Mesendoderm (in vitro differentiated cells): ENCODE measurements around the gene FRG1. TPM values are rescaled to one million over a fixed set of nuclear protein-coding genes. Genes with fewer than 3 reads are reported as not detected.
"Not testable (repeated sequence)": the region's sequence is repeated elsewhere in the genome, so short reads cannot be mapped to it uniquely, and the experiment has no call there.

Experiments
- DNase-seq: peaks from one replicate; pipeline ENCODE4 v3.0.0; 2013
- H2AK5ac ChIP-seq: 2 replicates; pipeline ENCODE4 v1.6.1; 2013; ENCODE audit warnings: low read length, inconsistent platforms
- H2BK120ac ChIP-seq: 2 replicates; pipeline ENCODE4 v1.6.1; 2013; ENCODE audit warnings: low read depth, mild to moderate bottlenecking, low read length, moderate library complexity, mixed read lengths
- H2BK15ac ChIP-seq: replicated peaks from 2 replicates; pipeline ENCODE4 v1.6.1; 2013; ENCODE audit warnings: low read depth, mild to moderate bottlenecking, moderate library complexity
- H2BK5ac ChIP-seq: 2 replicates; pipeline ENCODE4 v1.6.1; 2013; ENCODE audit warnings: low read length, inconsistent platforms
- H3K18ac ChIP-seq: 2 replicates; pipeline ENCODE4 v1.6.1; 2013; ENCODE audit warnings: mild to moderate bottlenecking, low read length, mixed read lengths
- H3K23ac ChIP-seq: one replicate; pipeline ENCODE4 v1.6.1; 2013; ENCODE audit warnings: low read length
- H3K27ac ChIP-seq: 2 replicates; pipeline ENCODE4 v1.5.1; 2013; ENCODE audit warnings: low read depth, mild to moderate bottlenecking, inconsistent platforms, low read length, moderate library complexity
- H3K27me3 ChIP-seq: 2 replicates; pipeline ENCODE4 v1.6.1; 2013; ENCODE audit warnings: low read length, control low read depth, mild to moderate bottlenecking, inconsistent platforms; ENCODE audit not compliant: insufficient read depth, poor library complexity
- H3K36me3 ChIP-seq: 2 replicates; pipeline ENCODE4 v1.6.1; 2013; ENCODE audit warnings: low read length, inconsistent platforms; ENCODE audit not compliant: control insufficient read depth, insufficient read depth
- H3K4ac ChIP-seq: one replicate; pipeline ENCODE4 v1.6.1; 2013; ENCODE audit warnings: low read depth, mild to moderate bottlenecking, low read length, moderate library complexity
- H3K4me1 ChIP-seq: 2 replicates; pipeline ENCODE4 v1.6.1; 2013; ENCODE audit warnings: low read depth, low read length, inconsistent platforms; ENCODE audit not compliant: control insufficient read depth
- H3K4me2 ChIP-seq: 2 replicates; pipeline ENCODE4 v1.6.1; 2013; ENCODE audit warnings: low read length
- H3K4me3 ChIP-seq: 2 replicates; pipeline ENCODE4 v1.5.1; 2013; ENCODE audit warnings: mild to moderate bottlenecking, low read length
- H3K56ac ChIP-seq: one replicate; pipeline ENCODE4 v1.6.1; 2013; ENCODE audit warnings: low read length
- H3K79me1 ChIP-seq: 2 replicates; pipeline ENCODE4 v1.6.1; 2013; ENCODE audit warnings: low read length, inconsistent platforms
- H3K79me2 ChIP-seq: 2 replicates; pipeline ENCODE4 v1.6.1; 2013; ENCODE audit warnings: mild to moderate bottlenecking, low read length; ENCODE audit not compliant: control insufficient read depth, insufficient read depth
- H3K9ac ChIP-seq: 2 replicates; pipeline ENCODE4 v1.6.1; 2013; ENCODE audit warnings: low read length, inconsistent platforms
- H4K5ac ChIP-seq: one replicate; pipeline ENCODE4 v1.6.1; 2013; ENCODE audit warnings: low read length
- H4K8ac ChIP-seq: one replicate; pipeline ENCODE4 v1.6.1; 2013; ENCODE audit warnings: low read depth, mild to moderate bottlenecking, control low read depth, low read length, moderate library complexity
- WGBS: extraction: QIAGEN DNeasy Blood & Tissue Kit; methylation state at CpG from one replicate; pipeline ENCODE4 v1.1.7; 2013; ENCODE audit warnings: low lambda C conversion rate, missing lambda C conversion rate; ENCODE audit not compliant: insufficient coverage; ENCODE audit errors: extremely low coverage; 5-methylcytosine and 5-hydroxymethylcytosine counted together
- small RNA-seq: library from polyadenylated mRNA; stranded (forward); fragments of <200 nt; extraction: miRNeasy Mini kit (QIAGEN cat#:217004); gene quantifications from one replicate; pipeline ENCODE3, GENCODE V24; 2013; ENCODE audit not compliant: insufficient read depth

FRG1 gene

DNA sequence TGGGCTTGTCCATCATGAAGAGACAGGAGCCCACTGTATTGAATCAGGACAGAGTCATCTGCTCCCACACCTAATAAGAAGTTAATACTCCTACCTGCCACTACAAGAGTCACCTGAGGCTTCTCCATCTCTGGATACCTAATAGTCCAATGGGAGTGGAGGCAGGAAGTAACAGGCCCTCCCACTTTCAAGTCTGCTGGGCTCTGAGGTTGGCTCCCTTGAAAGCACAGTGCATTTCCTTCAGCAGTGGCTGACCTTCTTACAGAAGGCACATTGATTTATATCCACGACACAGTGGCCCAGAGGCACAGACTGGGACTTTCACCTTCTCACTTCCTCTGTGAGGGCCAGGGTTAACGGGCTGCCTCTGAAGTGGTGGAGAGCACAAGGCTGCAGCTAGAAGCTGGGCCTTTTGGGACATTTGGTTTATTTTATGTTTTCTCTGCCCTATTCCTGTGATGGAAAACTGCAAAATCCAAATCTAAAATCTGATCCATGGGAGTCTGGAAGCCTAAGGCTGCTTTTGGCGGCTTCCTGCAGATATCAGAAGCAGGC is 48.3 kb downstream of the FRG1 start:
- no peaks in the 10 kb centered on the region for H3K79me2 ChIP-seq
- no CpG with 5 or more reads among the region's 3 CpGs for WGBS
- no peak overlapping the region for H2BK5ac ChIP-seq
- H3K27ac ChIP-seq, result no peak overlapping the region
- H3K36me3 ChIP-seq, result no peaks in the 10 kb centered on the region
- no peak overlapping the region for H2AK5ac ChIP-seq
- no peak overlapping the region for H2BK120ac ChIP-seq
- no peak overlapping the region for H3K18ac ChIP-seq
- H3K79me1 ChIP-seq, result no peaks in the 10 kb centered on the region
- no peak overlapping the region for H3K56ac ChIP-seq
- no peak overlapping the region for H3K23ac ChIP-seq
- no peak overlapping the region for H4K8ac ChIP-seq
- DNase-seq, result no peak
- no peak overlapping the region for H4K5ac ChIP-seq
- H3K27me3 ChIP-seq, result no peaks in the 10 kb centered on the region
- no peaks in the 10 kb centered on the region for H3K4me1 ChIP-seq
- no peak overlapping the region for H3K4me2 ChIP-seq
- H3K4ac ChIP-seq, result no peak overlapping the region
- H2BK15ac ChIP-seq, result no peak overlapping the region
- H3K4me3 ChIP-seq, result no peak overlapping the region
- H3K9ac ChIP-seq, result no peak overlapping the region

DNA sequence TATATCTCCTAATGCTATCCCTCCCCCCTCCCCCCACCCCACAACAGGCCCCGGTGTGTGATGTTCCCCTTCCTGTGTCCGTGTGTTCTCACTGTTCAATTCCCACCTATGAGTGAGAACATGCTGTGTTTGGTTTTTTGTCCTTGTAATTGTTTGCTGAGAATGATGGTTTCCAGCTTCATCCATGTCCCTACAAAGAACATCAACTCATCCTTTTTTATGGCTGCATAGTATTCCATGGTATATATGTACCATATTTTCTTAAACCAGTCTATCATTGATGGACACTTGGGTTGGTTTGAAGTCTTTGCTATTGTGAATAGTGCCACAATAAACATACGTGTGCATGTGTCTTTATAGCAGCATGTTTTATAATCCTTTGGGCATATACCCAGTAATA is 49.3 kb downstream of the FRG1 start:
- not testable (repeated sequence) for H3K36me3 ChIP-seq, H2BK120ac ChIP-seq, H2BK5ac ChIP-seq, H3K18ac ChIP-seq, DNase-seq, H3K79me2 ChIP-seq, H3K27ac ChIP-seq, H3K4me3 ChIP-seq, H3K56ac ChIP-seq, H3K27me3 ChIP-seq, H4K5ac ChIP-seq, H3K23ac ChIP-seq, H3K79me1 ChIP-seq, H3K4ac ChIP-seq, H2AK5ac ChIP-seq, H3K9ac ChIP-seq, H3K4me2 ChIP-seq, H4K8ac ChIP-seq, H3K4me1 ChIP-seq, H2BK15ac ChIP-seq
- no CpG with 5 or more reads among the region's 3 CpGs for WGBS

Small RNAs within 50 kb of the gene (small RNA-seq; reads per million reads assigned to genes)
- gene MLLT10P2, result not detected
